NCI-H2081 (cell line): Measurements from ENCODE around the gene ALDOA.

ENCODE experiments used
- DNase-seq, 2 experiments: peaks; one replicate each; lab custom pipeline; 2025; lab: John Stamatoyannopoulos, UW

The ALDOA gene

GRCh38 chr16:30116291-30117207 lies 51.0 kb downstream of the ALDOA start:
- DNase-seq = no peak

- DNase-seq = no peak
Observed at GRCh38 chr16:30117768-30118167, 52.2 kb downstream of the ALDOA start.

- DNase-seq = no peak
Observed at GRCh38 chr16:30119428-30119827, 53.9 kb downstream of the ALDOA start.
